Right cardiac atrium (tissue), 5 donors: Measurements from ENCODE around the gene DTNB. TPM values are rescaled to one million over a fixed set of nuclear protein-coding genes. Genes with fewer than 3 reads are reported as not detected.

ENCODE experiments used
- ATAC-seq, 2 donors: fragments of 200-7000 bp; cut with Tn5 transposase; one replicate each; pipeline versions ENCODE4 v1.8.0 to v1.9.1; 2020; ENCODE audit warnings: moderate library complexity in 2 of 2, mild to moderate bottlenecking in 1 of 2
- DNase-seq, 3 donors: peaks; one replicate each; pipeline ENCODE4 v3.0.0-alpha.2; 2020
- H3K27ac ChIP-seq: one replicate; pipeline ENCODE4 v1.5.1; 2013; ENCODE audit warnings: mild to moderate bottlenecking, low read length, control low read depth, moderate library complexity
- H3K27me3 ChIP-seq: one replicate; pipeline ENCODE4 v1.6.1; 2013; ENCODE audit not compliant: control insufficient read depth, insufficient read depth
- H3K4me1 ChIP-seq: one replicate; pipeline ENCODE4 v1.6.1; 2013; ENCODE audit warnings: low read length; ENCODE audit not compliant: control insufficient read depth, insufficient read depth
- H3K4me3 ChIP-seq: one replicate; pipeline ENCODE4 v1.5.1; 2013; ENCODE audit warnings: low read length, control low read depth
- H3K9me3 ChIP-seq: one replicate; pipeline ENCODE4 v1.6.1; 2013; ENCODE audit warnings: low read length; ENCODE audit not compliant: control insufficient read depth
- WGBS: extraction: QIAGEN DNeasy Blood & Tissue Kit; methylation state at CpG from one replicate; pipeline ENCODE4 v1.1.7; 2013; 5-methylcytosine and 5-hydroxymethylcytosine counted together
- intact Hi-C, 4 donors: fragments of 100-400 bp; cut with DNase I; formaldehyde crosslinking; loops; one replicate each; pipeline versions ENCODE4 v1.11.0 to v1.14.0; 2022 to 2023
- polyA plus RNA-seq: library from polyadenylated mRNA; stranded (reverse); fragments of 200-250 nt; gene quantifications from one replicate; pipeline ENCODE4 v1.2.3, GENCODE V29; 2013
- total RNA-seq, 4 donors: library from RNA; stranded (reverse); fragmentation: NEBNext Ultra II Directional; extraction: Animal tissue kit (Norgen Biotek cat#: 25700); gene quantifications; one replicate each; pipeline ENCODE4 v1.2.1, GENCODE V29; 2021
- donor health status: healthy with polysubstance abuse.
- donor health status: DM: no; HTN: yes; CAD: no.
- donor health status: DM: no; HTN: no; CAD: no.
- donor health status: DM: no; HTN: yes; CAD: no; lungs with severe emphysema.
- donor health status: DM: yes; HTN: yes; CAD: no.

DTNB gene
- total and polyA plus RNA-seq, 5 donors: 3.6 to 8.1 (median 6.0) TPM

GRCh38 chr2:25431604-25432003, 241.8 kb downstream of the DTNB start:
- Histone ChIP-seq H3K27me3 (no peaks in the 10 kb centered on the region), H3K27ac (no peak overlapping the region), H3K4me3 (no peak overlapping the region), H3K4me1 (no peaks in the 10 kb centered on the region), H3K9me3 (no peaks in the 10 kb centered on the region)
- ATAC-seq (no peak), DNase-seq (no peak)
- intact Hi-C loops: no loop called here
- 95% methylated on average over 4 of the region's 4 CpGs for WGBS

GRCh38 chr2:25430556-25430955, 242.8 kb downstream of the DTNB start:
- no peak for ATAC-seq
- no peak for DNase-seq
- Histone ChIP-seq H3K27ac (no peak overlapping the region), H3K27me3 (no peaks in the 10 kb centered on the region), H3K4me1 (no peaks in the 10 kb centered on the region), H3K9me3 (no peaks in the 10 kb centered on the region), H3K4me3 (no peak overlapping the region)
- intact Hi-C loops: no loop called here
- WGBS: 97% methylated on average over 7 of the region's 7 CpGs

GRCh38 chr2:25426326-25426725, 247.1 kb downstream of the DTNB start:
- H3K27ac ChIP-seq: no peak overlapping the region
- no peaks in the 10 kb centered on the region for H3K27me3 ChIP-seq
- H3K4me3 ChIP-seq: no peak overlapping the region
- intact Hi-C loops: no loop called here
- no peak for DNase-seq
- 100% methylated on average over 3 of the region's 3 CpGs for WGBS
- H3K9me3 ChIP-seq: no peaks in the 10 kb centered on the region
- ATAC-seq: no peak
- H3K4me1 ChIP-seq: no peaks in the 10 kb centered on the region

GRCh38 chr2:25424426-25425028, 248.8 kb downstream of the DTNB start:
- Histone ChIP-seq H3K4me1 (no peaks in the 10 kb centered on the region), H3K27me3 (no peaks in the 10 kb centered on the region), H3K4me3 (no peak overlapping the region), H3K27ac (no peak overlapping the region), H3K9me3 (no peaks in the 10 kb centered on the region)
- DNase-seq: no peak
- no peak for ATAC-seq
- 94% methylated on average over 6 of the region's 6 CpGs for WGBS
- intact Hi-C loops: no loop called here

GRCh38 chr2:25421820-25422411, 251.5 kb downstream of the DTNB start:
- 88% methylated on average over 3 of the region's 3 CpGs for WGBS
- ATAC-seq: no peak
- no peak overlapping the region for H3K27ac ChIP-seq

GRCh38 chr2:25421289-25421688, 252.1 kb downstream of the DTNB start:
- DNase-seq (no peak), ATAC-seq (no peak)
- no peak overlapping the region for H3K4me3 ChIP-seq
- H3K27me3 ChIP-seq: no peaks in the 10 kb centered on the region
- WGBS: 76% methylated on average over 6 of the region's 6 CpGs
- H3K9me3 ChIP-seq: no peaks in the 10 kb centered on the region
- intact Hi-C loops: no loop called here
- H3K4me1 ChIP-seq: no peaks in the 10 kb centered on the region
- no peak overlapping the region for H3K27ac ChIP-seq

More at GRCh38 chr2:25421820-25422411, 251.5 kb downstream of the DTNB start:
- no peaks in the 10 kb centered on the region for H3K27me3 ChIP-seq
- intact Hi-C loops: no loop called here
- H3K4me1 ChIP-seq: no peaks in the 10 kb centered on the region
- no peak overlapping the region for H3K4me3 ChIP-seq
- H3K9me3 ChIP-seq: no peaks in the 10 kb centered on the region
- no peak for DNase-seq

- no peaks in the 10 kb centered on the region for H3K4me1 ChIP-seq
- H3K27me3 ChIP-seq: no peaks in the 10 kb centered on the region
- intact Hi-C loops: no loop called here
- no peak for DNase-seq
- ATAC-seq: no peak
- 85% methylated on average over 2 of the region's 2 CpGs for WGBS
- no peaks in the 10 kb centered on the region for H3K9me3 ChIP-seq
- no peak overlapping the region for H3K4me3 ChIP-seq
- no peak overlapping the region for H3K27ac ChIP-seq
Measured at GRCh38 chr2:25420820-25421237, 252.5 kb downstream of the DTNB start.

- H3K27me3 ChIP-seq: no peaks in the 10 kb centered on the region
Measured at GRCh38 chr2:25419678-25420242, 253.6 kb downstream of the DTNB start.

GRCh38 chr2:25418944-25419677, 254.3 kb downstream of the DTNB start:
- ATAC-seq: no peak
- no peak for DNase-seq
- Histone ChIP-seq H3K27ac (no peak overlapping the region), H3K27me3 (no peaks in the 10 kb centered on the region), H3K4me1 (no peaks in the 10 kb centered on the region), H3K4me3 (no peak overlapping the region), H3K9me3 (no peaks in the 10 kb centered on the region)
- intact Hi-C loops: no loop called here
- WGBS: 75% methylated on average over 13 of the region's 13 CpGs

More at GRCh38 chr2:25419678-25420242, 253.6 kb downstream of the DTNB start:
- Histone ChIP-seq H3K4me1 (no peaks in the 10 kb centered on the region), H3K4me3 (no peak overlapping the region), H3K27ac (no peak overlapping the region), H3K9me3 (no peaks in the 10 kb centered on the region)
- WGBS: 94% methylated on average over 10 of the region's 10 CpGs
- intact Hi-C loops: no loop called here
- DNase-seq (no peak), ATAC-seq (no peak)

- intact Hi-C loops: no loop called here
- DNase-seq (no peak), ATAC-seq (no peak)
- no peak overlapping the region for H3K4me3 ChIP-seq
- H3K4me1 ChIP-seq: no peaks in the 10 kb centered on the region
- H3K27ac ChIP-seq: no peak overlapping the region
- H3K9me3 ChIP-seq: no peaks in the 10 kb centered on the region
- H3K27me3 ChIP-seq: no peaks in the 10 kb centered on the region
- WGBS: 98% methylated on average over 6 of the region's 6 CpGs
Measured at GRCh38 chr2:25417715-25418369, 255.5 kb downstream of the DTNB start.

- no peak overlapping the region for H3K27ac ChIP-seq
- intact Hi-C loops: no loop called here
- ATAC-seq: no peak
- no peaks in the 10 kb centered on the region for H3K9me3 ChIP-seq
- 82% methylated on average over 3 of the region's 3 CpGs for WGBS
- DNase-seq: no peak
- no peaks in the 10 kb centered on the region for H3K4me1 ChIP-seq
- no peak overlapping the region for H3K4me3 ChIP-seq
- H3K27me3 ChIP-seq: no peaks in the 10 kb centered on the region
Measured at GRCh38 chr2:25416674-25417073, 256.7 kb downstream of the DTNB start.
